Bronchial epithelial cell (primary cell): ENCODE measurements around the gene HTRA3. TPM values are rescaled to one million over a fixed set of nuclear protein-coding genes. Genes with fewer than 3 reads are reported as not detected.

Experiments
- DNase-seq: peaks from one replicate; pipeline ENCODE4 v3.0.0-alpha.2; 2010; ENCODE audit warnings: low read depth
- FAIRE-seq: peaks from 2 replicates; lab custom pipeline; 2011; peaks lifted over from hg19 to GRCh38; lab: Jason Lieb, UNC
- H3K27me3 ChIP-seq: 2 replicates; pipeline ENCODE4 v1.5.1; 2011; ENCODE audit warnings: low read length; ENCODE audit not compliant: control insufficient read depth, insufficient read depth
- H3K36me3 ChIP-seq: 2 replicates; pipeline ENCODE4 v1.5.1; 2011; ENCODE audit warnings: low read length; ENCODE audit not compliant: control insufficient read depth, insufficient read depth
- H3K4me3 ChIP-seq: 2 replicates; pipeline ENCODE4 v1.5.1; 2011; ENCODE audit warnings: mild to moderate bottlenecking, low read depth, low read length, control low read depth
- CTCF ChIP-seq: IDR thresholded peaks from 2 replicates; pipeline ENCODE4 v1.5.1; 2011; ENCODE audit warnings: mild to moderate bottlenecking, moderate library complexity, low read length, control low read depth, inconsistent platforms; ENCODE audit not compliant: insufficient read depth, severe bottlenecking
- total RNA-seq: library from RNA; depleted of rRNA; stranded (reverse); fragments of >200 nt; gene quantifications from 2 replicates; pipeline ENCODE4 v1.2.1, GENCODE V29; 2014

The HTRA3 gene
- total RNA-seq, 1 donor from 2014 or later = 0.26 TPM

GRCh38 chr4:8332891-8333331, 63.4 kb downstream of the HTRA3 start:
- peak; percentile 43 for DNase-seq
- Histone ChIP-seq H3K27me3 (peaks cover 2% of the 10 kb centered on the region), H3K4me3 (no peak overlapping the region), H3K36me3 (no peaks in the 10 kb centered on the region)
- TF ChIP-seq CTCF = no peak
- no peak for FAIRE-seq

- H3K36me3 ChIP-seq = no peaks in the 10 kb centered on the region
- no peak overlapping the region for H3K4me3 ChIP-seq
- H3K27me3 ChIP-seq = peaks cover 2% of the 10 kb centered on the region
- no peak for DNase-seq
- no peak for TF ChIP-seq CTCF
- FAIRE-seq = no peak
Measured at GRCh38 chr4:8333726-8334460, 64.3 kb downstream of the HTRA3 start.

- FAIRE-seq (peak; percentile 50), DNase-seq (no peak)
- no peak for TF ChIP-seq CTCF
- no peak overlapping the region for H3K4me3 ChIP-seq
- no peaks in the 10 kb centered on the region for H3K36me3 ChIP-seq
- H3K27me3 ChIP-seq = peaks cover 2% of the 10 kb centered on the region
Measured at GRCh38 chr4:8334786-8335460, 65.4 kb downstream of the HTRA3 start.

- no peak for FAIRE-seq
- no peak for DNase-seq
- H3K4me3 ChIP-seq = no peak overlapping the region
- peaks cover under 1% of the 10 kb centered on the region for H3K27me3 ChIP-seq
- no peaks in the 10 kb centered on the region for H3K36me3 ChIP-seq
- TF ChIP-seq CTCF = no peak
Measured at GRCh38 chr4:8335848-8336247, 66.3 kb downstream of the HTRA3 start.

- Histone ChIP-seq H3K36me3 (no peaks in the 10 kb centered on the region), H3K27me3 (no peaks in the 10 kb centered on the region), H3K4me3 (no peak overlapping the region)
- no peak for TF ChIP-seq CTCF
- peak; percentile 89 for FAIRE-seq
- DNase-seq = peak; percentile 98
Measured at GRCh38 chr4:8336412-8337075, 67.0 kb downstream of the HTRA3 start.
